Measurements from ENCODE around the gene RBM26. TPM values are rescaled to one million over a fixed set of nuclear protein-coding genes. Genes with fewer than 3 reads are reported as not detected.
A peak's percentile ranks its signal among the peaks of the same experiment; 100 is the strongest.

RBM26 gene
- total and polyA plus RNA-seq, 5 experiments from 2014 or later = 14.1 to 142 (median 17.0) TPM

DNA sequence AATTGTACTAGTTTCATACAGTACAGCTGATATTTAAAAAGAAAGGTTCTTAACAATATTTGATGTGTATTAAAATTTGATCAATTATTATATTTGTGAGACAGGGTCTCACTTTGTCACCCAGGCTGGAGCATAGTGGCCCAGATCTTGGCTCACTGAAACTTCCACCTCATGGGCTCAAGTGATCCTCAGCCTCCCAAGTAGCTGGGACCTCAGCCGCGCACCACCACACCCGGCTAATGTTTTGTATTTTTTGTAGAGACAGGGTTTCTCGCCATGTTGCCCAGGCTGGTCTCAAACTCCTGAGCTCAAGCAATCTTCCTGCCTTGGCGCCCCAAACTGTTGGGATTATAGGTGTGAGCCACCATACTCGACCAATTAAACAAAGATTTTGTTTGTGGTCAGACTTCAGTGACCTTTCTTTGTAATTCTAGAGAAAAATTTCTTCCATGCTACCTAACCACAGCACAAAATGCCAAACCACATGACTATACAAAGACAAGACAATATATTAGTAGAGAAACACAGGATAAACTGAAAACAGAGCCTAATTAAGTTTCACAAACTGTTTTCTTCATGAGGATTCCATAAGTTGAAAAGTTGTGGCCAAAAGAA lies 59.6 kb downstream of the RBM26 start:
- DNase-seq (no peak), ATAC-seq (no peak)
- Mint-ChIP-seq H3K4me3 (no peak overlapping the region), H3K4me1 (peaks cover 0 to 7% (median 5%) of the 10 kb centered on the region in 4 donors), H3K27me3 (no peaks in the 10 kb centered on the region), H3K27ac (peak overlapping the region in 1 of 10 donors; percentile 50), H3K9me3 (no peaks in the 10 kb centered on the region), H3K36me3 (peaks cover 0 to 78% (median 8%) of the 10 kb centered on the region in 3 donors)
- POLR2A ChIA-PET = no interaction called here

DNA sequence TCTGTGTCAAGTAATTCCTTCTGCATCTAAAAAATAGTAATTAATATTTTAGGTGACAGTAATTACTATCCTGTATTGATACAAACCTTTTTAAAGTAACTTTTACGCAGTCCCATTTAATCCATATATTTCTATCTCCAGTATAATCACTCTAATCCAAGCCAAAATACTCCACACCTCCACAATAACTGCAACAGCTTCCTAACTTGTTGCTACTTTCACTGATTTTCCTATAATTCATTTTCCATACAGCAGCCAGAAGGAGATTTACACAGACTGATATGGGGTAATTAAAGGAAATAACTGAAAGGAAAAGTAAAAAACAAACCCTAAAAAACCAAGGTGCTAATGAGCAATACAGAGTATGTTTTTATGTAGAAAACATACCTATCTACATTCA lies 64.9 kb downstream of the RBM26 start:
- Mint-ChIP-seq H3K9me3 (no peaks in the 10 kb centered on the region), H3K4me1 (peaks cover 0 to 6% (median 2%) of the 10 kb centered on the region in 4 donors), H3K27ac (peak overlapping the region in 4 of 10 donors; percentile 44 to 74 (median 67)), H3K4me3 (no peak overlapping the region), H3K27me3 (no peaks in the 10 kb centered on the region), H3K36me3 (peaks cover 11 to 84% (median 16%) of the 10 kb centered on the region in 3 donors)
- POLR2A ChIA-PET = no interaction called here
- ATAC-seq = no peak
- no peak for DNase-seq

DNA sequence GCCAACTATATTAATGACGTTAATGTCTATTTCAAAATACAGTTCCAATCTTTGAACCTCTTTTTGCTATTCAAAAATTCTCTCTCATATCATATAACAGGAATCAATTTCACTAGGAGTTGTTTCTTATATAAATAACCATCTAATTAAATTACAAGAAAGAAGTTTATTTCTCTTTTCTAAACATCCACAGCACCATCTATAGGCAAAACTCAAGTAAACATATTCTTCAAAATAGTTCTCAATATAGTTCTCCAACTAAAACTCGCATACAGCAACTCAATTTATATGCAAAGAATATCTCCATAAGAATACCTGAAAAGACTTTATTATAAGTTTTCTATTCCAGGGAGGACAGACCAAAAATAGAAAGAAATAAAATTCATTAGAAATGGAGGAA lies 65.6 kb downstream of the RBM26 start:
- peak overlapping the region in 1 of 10 donors; percentile 44 for H3K27ac Mint-ChIP-seq
- peaks cover 12 to 90% (median 16%) of the 10 kb centered on the region in 3 donors for H3K36me3 Mint-ChIP-seq
- ATAC-seq (no peak), DNase-seq (no peak)
- H3K4me1 Mint-ChIP-seq = peaks cover 3 to 6% (median 4%) of the 10 kb centered on the region in 4 donors
- no peak overlapping the region for H3K4me3 Mint-ChIP-seq
- POLR2A ChIA-PET = no interaction called here
- no peaks in the 10 kb centered on the region for H3K9me3 Mint-ChIP-seq
- no peaks in the 10 kb centered on the region for H3K27me3 Mint-ChIP-seq

DNA sequence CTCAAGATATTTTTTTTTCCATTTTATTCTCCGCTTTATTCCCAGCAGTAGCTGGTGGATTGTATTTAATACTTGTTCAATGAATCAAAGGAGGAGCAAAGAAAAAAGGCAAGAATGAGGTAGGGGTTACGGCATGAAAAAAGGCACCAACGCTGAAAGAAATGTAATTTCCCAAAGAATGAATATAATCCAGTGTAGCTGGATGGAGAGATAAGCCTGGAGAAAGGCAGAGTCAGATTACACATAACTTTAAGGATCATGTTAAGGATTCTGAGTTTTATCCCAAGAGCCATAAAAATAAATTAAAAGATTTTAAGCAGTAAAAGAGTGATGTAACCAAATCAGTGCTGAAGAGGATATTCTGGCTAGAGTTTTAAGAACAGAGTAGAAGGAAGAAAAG lies 67.7 kb downstream of the RBM26 start:
- Mint-ChIP-seq H3K4me1 (peaks cover 4 to 14% (median 5%) of the 10 kb centered on the region in 4 donors), H3K27ac (peak overlapping the region in 2 of 10 donors; percentile 0 to 42), H3K27me3 (no peaks in the 10 kb centered on the region), H3K36me3 (peaks cover 12 to 89% (median 22%) of the 10 kb centered on the region in 3 donors), H3K9me3 (no peaks in the 10 kb centered on the region), H3K4me3 (no peak overlapping the region)
- ATAC-seq (no peak), DNase-seq (no peak)
- POLR2A ChIA-PET = no interaction called here

DNA sequence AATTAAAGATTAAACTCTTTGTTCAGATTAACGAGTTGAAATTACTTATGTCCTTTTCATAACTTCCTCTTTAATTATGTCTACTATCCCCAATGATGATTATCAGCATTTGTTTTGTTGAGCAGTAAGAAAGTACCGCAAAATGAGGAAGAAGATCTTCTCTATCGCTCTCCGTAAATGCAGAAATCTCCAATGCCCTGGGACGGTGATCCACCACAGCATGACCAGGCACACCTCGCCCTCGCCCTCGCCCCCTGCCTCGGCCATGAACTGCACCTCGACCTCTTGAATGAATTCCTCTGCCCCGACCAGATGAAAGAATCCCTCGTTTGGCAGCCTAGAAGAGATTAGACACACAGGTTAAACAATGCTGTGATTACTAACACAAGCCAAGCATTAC lies 69.1 kb downstream of the RBM26 start:
- Mint-ChIP-seq H3K27me3 (no peaks in the 10 kb centered on the region), H3K4me3 (no peak overlapping the region), H3K27ac (peak overlapping the region in 8 of 10 donors; percentile 9 to 58 (median 28)), H3K9me3 (no peaks in the 10 kb centered on the region), H3K4me1 (peaks cover 4 to 17% (median 5%) of the 10 kb centered on the region in 4 donors), H3K36me3 (peaks cover 12 to 90% (median 35%) of the 10 kb centered on the region in 3 donors)
- POLR2A ChIA-PET = no interaction called here
- ATAC-seq = no peak
- DNase-seq = no peak

DNA sequence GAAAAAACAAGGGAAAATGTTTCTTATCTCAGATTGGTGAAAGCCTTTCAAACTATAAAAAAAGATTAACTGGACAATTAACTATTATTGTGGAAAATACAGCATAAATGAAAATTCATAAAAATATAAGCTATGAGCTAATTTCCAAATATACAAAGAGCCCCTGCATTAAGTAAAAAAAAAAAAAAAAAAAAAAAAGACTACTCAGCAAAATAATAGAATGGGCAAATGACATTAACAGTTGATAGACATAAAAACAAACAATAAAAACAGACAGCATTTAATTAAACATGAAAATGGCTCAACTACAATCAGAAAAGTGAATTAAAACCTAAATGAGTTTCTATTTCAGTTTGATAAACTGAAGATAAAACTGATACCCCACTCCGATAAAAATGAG lies 77.5 kb downstream of the RBM26 start:
- no peak for ATAC-seq

DNA sequence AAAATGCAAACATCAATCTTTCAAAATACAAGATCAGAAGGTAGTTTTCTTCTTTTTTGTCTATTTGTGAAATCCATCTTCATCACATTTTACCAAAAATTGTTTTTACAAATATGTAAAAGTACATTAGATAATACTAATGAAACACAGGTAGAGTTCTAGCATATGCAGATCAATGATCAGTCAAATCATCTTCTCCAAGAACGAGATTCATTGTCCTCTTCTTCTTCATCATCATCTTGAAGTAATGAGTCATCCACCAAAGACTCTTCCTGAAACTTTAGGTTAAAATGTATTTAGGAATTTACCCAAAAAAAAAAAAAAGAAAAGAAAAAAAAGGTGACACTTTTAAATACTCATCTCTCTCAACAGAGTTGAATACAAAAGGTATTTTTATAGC lies 85.6 kb downstream of the RBM26 start:
- peaks cover 0 to 75% (median 1%) of the 10 kb centered on the region in 3 donors for H3K36me3 Mint-ChIP-seq
- POLR2A ChIA-PET = no interaction called here
- H3K9me3 Mint-ChIP-seq = no peaks in the 10 kb centered on the region
- ATAC-seq (no peak), DNase-seq (no peak)
- peaks cover 0 to 4% (median 0%) of the 10 kb centered on the region in 4 donors for H3K4me1 Mint-ChIP-seq
- no peak overlapping the region for H3K4me3 Mint-ChIP-seq
- peak overlapping the region in 4 of 10 donors; percentile 24 to 47 (median 28) for H3K27ac Mint-ChIP-seq
- H3K27me3 Mint-ChIP-seq = no peaks in the 10 kb centered on the region

More for the DNA sequence above, 77.5 kb downstream of the RBM26 start:
- POLR2A ChIA-PET = no interaction called here
- Mint-ChIP-seq H3K4me1 (peaks cover 0 to 4% (median 3%) of the 10 kb centered on the region in 4 donors), H3K36me3 (peaks cover 0 to 67% (median 21%) of the 10 kb centered on the region in 3 donors), H3K27me3 (no peaks in the 10 kb centered on the region), H3K27ac (no peak overlapping the region), H3K9me3 (no peaks in the 10 kb centered on the region), H3K4me3 (no peak overlapping the region)
- no peak for DNase-seq

DNA sequence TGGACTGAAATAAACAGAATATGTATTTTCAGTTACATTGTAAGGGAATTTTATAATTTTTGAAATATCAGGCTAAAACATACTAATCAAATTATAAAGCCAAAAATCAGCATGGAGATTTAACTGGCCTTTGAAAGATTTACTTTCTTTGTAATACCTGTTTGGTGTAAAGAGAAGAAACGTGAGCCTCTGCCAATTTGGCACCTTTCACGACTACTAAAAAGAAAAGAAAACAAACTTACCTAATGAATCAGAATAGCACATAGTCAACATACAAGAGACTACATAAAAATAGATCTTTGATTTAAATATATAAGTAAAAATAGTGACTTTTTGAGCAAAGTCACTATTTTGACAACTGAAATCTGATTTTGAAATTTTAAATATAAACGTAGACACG lies 87.4 kb downstream of the RBM26 start:
- DNase-seq = no peak
- H3K27me3 Mint-ChIP-seq = no peaks in the 10 kb centered on the region
- H3K36me3 Mint-ChIP-seq = peaks cover 0 to 79% (median 1%) of the 10 kb centered on the region in 3 donors

DNA sequence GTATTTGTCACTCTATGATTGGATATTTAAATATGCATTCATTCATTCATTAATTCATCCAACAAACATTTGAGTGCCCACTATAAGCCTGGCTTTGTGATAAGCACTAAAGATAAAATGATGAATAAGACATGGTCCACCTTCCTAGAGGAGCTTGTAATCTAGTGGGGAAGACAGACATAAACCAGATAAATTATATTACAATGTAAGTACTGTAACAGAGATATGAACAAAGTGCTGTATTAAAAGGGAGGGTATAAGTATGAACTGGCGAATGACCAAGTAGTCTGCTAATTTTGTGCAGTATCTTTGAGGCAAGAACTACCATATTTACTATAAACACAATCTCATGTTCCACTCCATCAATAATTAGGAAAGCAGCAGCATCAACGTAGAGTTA lies 88.2 kb downstream of the RBM26 start:
- Mint-ChIP-seq H3K27ac (peak overlapping the region in 4 of 10 donors; percentile 2 to 68 (median 30)), H3K36me3 (peaks cover 0 to 77% (median 1%) of the 10 kb centered on the region in 3 donors), H3K9me3 (no peaks in the 10 kb centered on the region), H3K4me1 (peaks cover 0 to 5% (median 0%) of the 10 kb centered on the region in 4 donors), H3K27me3 (no peaks in the 10 kb centered on the region), H3K4me3 (no peak overlapping the region)
- POLR2A ChIA-PET = no interaction called here
- DNase-seq (no peak), ATAC-seq (no peak)

More for the DNA sequence above, 87.4 kb downstream of the RBM26 start:
- POLR2A ChIA-PET = no interaction called here
- no peaks in the 10 kb centered on the region for H3K9me3 Mint-ChIP-seq
- no peak overlapping the region for H3K4me3 Mint-ChIP-seq
- peaks cover 0 to 5% (median 0%) of the 10 kb centered on the region in 4 donors for H3K4me1 Mint-ChIP-seq
- no peak overlapping the region for H3K27ac Mint-ChIP-seq
- no peak for ATAC-seq

DNA sequence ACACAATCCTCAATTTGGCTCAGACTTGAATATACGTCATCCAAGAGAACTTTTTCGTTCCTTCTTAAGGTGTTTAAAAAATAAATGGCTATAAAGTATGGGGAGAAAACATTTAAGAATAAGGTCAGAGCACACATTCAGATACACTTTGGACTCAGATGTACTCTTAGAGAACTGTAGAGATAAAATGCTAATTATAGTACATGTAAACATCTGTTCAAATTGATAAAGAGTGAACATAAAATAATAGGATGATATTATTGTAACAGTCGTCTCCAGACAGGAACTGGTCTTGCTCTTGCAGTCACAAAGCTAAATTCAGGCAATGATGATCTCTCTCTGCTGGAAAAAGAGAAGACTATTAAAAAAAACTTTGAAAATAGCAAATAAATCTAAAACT lies 91.4 kb downstream of the RBM26 start:
- Mint-ChIP-seq H3K4me1 (peaks cover 0 to 4% (median 0%) of the 10 kb centered on the region in 4 donors), H3K27ac (peak overlapping the region in 3 of 10 donors; percentile 4 to 44 (median 12)), H3K4me3 (no peak overlapping the region), H3K9me3 (no peaks in the 10 kb centered on the region), H3K27me3 (no peaks in the 10 kb centered on the region), H3K36me3 (peaks cover 0 to 52% (median 0%) of the 10 kb centered on the region in 3 donors)
- POLR2A ChIA-PET = no interaction called here
- DNase-seq (no peak), ATAC-seq (no peak)

DNA sequence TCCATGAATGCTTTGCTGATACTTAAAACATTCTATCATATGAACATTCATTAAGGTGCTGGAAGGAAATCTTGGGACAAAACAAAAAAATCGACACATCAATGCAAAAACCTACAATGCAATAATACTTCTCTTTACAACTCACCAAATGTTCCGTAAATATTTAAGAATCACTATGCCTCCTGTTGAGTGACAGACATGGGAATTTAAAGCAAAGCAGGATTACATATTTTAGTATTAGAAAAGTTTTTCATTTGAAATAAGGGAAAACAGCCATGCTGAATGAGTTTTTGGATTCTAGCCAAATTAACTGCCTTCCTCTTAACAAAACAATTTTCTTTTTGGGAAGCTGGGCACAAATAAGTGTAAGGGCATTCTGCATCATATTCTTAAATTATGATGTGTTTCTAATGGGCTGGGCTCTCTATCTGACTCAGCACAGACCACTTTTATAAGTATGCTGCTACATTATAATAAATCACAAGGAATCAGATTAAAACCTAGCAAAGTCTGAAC lies 93.7 kb downstream of the RBM26 start:
- H3K27me3 Mint-ChIP-seq = no peaks in the 10 kb centered on the region
- no peaks in the 10 kb centered on the region for H3K9me3 Mint-ChIP-seq
- peak overlapping the region in 4 of 10 donors; percentile 5 to 68 (median 25) for H3K27ac Mint-ChIP-seq
- DNase-seq (no peak), ATAC-seq (no peak)
- POLR2A ChIA-PET = no interaction called here
- H3K4me3 Mint-ChIP-seq = no peak overlapping the region
- H3K36me3 Mint-ChIP-seq = peaks cover 0 to 31% (median 0%) of the 10 kb centered on the region in 3 donors
- peaks cover 0 to 7% (median 4%) of the 10 kb centered on the region in 4 donors for H3K4me1 Mint-ChIP-seq

DNA sequence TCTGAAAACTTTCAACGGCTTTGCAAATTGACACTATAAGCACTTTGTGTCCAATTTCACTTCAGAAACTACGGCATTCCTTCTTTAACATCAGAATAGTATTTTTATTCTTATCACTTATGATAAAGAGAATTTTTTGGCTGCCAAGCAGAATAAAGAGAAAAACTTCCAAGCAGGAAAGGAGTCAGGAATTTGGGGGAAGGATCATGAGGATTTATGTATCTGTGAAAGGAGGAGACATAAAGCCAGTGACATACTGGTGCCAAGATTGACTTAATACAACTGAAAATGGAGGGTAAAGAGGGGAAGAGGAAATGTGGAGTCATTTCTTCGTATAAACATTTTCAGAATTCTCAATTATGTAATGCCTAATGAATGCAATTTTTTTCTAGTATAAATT lies 94.7 kb downstream of the RBM26 start:
- H3K4me3 Mint-ChIP-seq = no peak overlapping the region
- H3K27ac Mint-ChIP-seq = peak overlapping the region in 3 of 10 donors; percentile 9 to 56 (median 20)
- H3K27me3 Mint-ChIP-seq = no peaks in the 10 kb centered on the region
- DNase-seq (no peak), ATAC-seq (no peak)
- peaks cover 0 to 23% (median 0%) of the 10 kb centered on the region in 3 donors for H3K36me3 Mint-ChIP-seq
- POLR2A ChIA-PET = no interaction called here
- H3K9me3 Mint-ChIP-seq = no peaks in the 10 kb centered on the region
- H3K4me1 Mint-ChIP-seq = peaks cover 0 to 13% (median 6%) of the 10 kb centered on the region in 4 donors

DNA sequence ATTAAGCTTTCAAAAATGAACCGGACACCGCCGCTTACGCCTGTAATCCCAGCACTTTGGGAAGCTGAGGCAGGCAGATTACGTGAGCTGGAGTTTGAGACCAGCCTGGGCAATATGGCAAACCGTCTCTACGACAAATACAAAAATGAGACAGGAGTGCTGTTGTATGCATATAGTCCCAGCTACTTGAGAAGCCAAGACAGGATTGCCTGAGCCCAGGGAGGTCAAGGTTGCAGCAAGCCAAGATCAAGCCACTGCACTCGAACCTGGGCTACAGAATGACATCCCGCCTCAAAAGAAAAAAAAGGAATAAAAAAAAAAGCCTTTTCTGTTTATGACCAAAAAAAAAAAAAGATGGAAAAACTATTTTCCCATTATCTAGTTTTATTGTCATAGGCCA lies 96.4 kb downstream of the RBM26 start:
- Mint-ChIP-seq H3K27me3 (no peaks in the 10 kb centered on the region), H3K4me1 (peaks cover 0 to 13% (median 6%) of the 10 kb centered on the region in 4 donors), H3K27ac (peak overlapping the region in 2 of 10 donors; percentile 13 to 36), H3K36me3 (peaks cover 0 to 7% (median 0%) of the 10 kb centered on the region in 3 donors), H3K4me3 (no peak overlapping the region), H3K9me3 (no peaks in the 10 kb centered on the region)
- ATAC-seq (no peak), DNase-seq (no peak)
- POLR2A ChIA-PET = interaction anchor here (0.6 kb wide), 1 partner anchor 208 kb away, joined by 5 read pairs; no protein-coding TSS in a partner anchor

All from naive thymus-derived CD8-positive, alpha-beta T cell (primary cell).